Activated CD8-positive, alpha-beta T cell treated with anti-CD3 and anti-CD28 coated beads, Interleukin-2, amount 10 ng/mL, durations not matched to agents 7 days and 5 days (primary cell): ENCODE measurements around the gene ADAMTSL5. TPM values are rescaled to one million over a fixed set of nuclear protein-coding genes. Genes with fewer than 3 reads are reported as not detected.
"Not testable (repeated sequence)": the region's sequence is repeated elsewhere in the genome, so short reads cannot be mapped to it uniquely, and the experiment has no call there.

Source experiments
- ATAC-seq: fragments of 150-1000 bp; cut with Tn5 transposase; one replicate; pipeline ENCODE4 v1.10.0; 2021; ENCODE audit warnings: moderate library complexity
- CTCF ChIA-PET: fragments of 350-600 bp; sonication (Branson Sonifier 250); formaldehyde crosslinking; loops from one replicate; lab custom pipeline; 2021; ENCODE audit warnings: antibody characterized with exemption; lab: Charles Lee
- POLR2A ChIA-PET: fragments of 350-600 bp; sonication (Branson Sonifier 250); formaldehyde crosslinking; loops from one replicate; lab custom pipeline; 2021; ENCODE audit warnings: antibody characterized with exemption; lab: Charles Lee
- DNase-seq: peaks from one replicate; pipeline ENCODE4 v3.0.0-alpha.2; 2020
- H3K27ac Mint-ChIP-seq: one replicate; pipeline ENCODE4 v1.8.0; 2021; ENCODE audit warnings: mild to moderate bottlenecking, mixed read lengths
- H3K27me3 Mint-ChIP-seq: one replicate; pipeline ENCODE4 v1.8.0; 2021; ENCODE audit warnings: low read depth, mixed read lengths
- H3K36me3 Mint-ChIP-seq: one replicate; pipeline ENCODE4 v1.8.0; 2021; ENCODE audit warnings: low read depth, mixed read lengths
- H3K4me1 Mint-ChIP-seq: one replicate; pipeline ENCODE4 v1.8.0; 2021; ENCODE audit warnings: low read depth, mixed read lengths
- H3K4me3 Mint-ChIP-seq: one replicate; pipeline ENCODE4 v1.8.0; 2021; ENCODE audit warnings: mild to moderate bottlenecking, mixed read lengths
- H3K9me3 Mint-ChIP-seq: one replicate; pipeline ENCODE4 v1.8.0; 2022; ENCODE audit warnings: mixed read lengths; ENCODE audit not compliant: insufficient read depth
- total RNA-seq, 2 experiments: library from RNA; stranded (reverse); gene quantifications; one replicate each; pipeline ENCODE4 v1.2.3, GENCODE V29; 2021

Gene ADAMTSL5
- total RNA-seq, 2 experiments from 2014 or later = 2.8 to 3.9 TPM

GRCh38 chr19:1540365-1540925 is 27.6 kb upstream of the ADAMTSL5 start:
- POLR2A ChIA-PET = no interaction called here
- DNase-seq = no peak
- Mint-ChIP-seq H3K4me3 (no peak overlapping the region), H3K4me1 (no peaks in the 10 kb centered on the region), H3K36me3 (no peaks in the 10 kb centered on the region), H3K27ac (no peak overlapping the region), H3K9me3 (no peaks in the 10 kb centered on the region), H3K27me3 (peaks cover 11% of the 10 kb centered on the region)
- no peak for ATAC-seq
- CTCF ChIA-PET = no interaction called here

GRCh38 chr19:1539749-1540148 is 26.9 kb upstream of the ADAMTSL5 start:
- ATAC-seq, CTCF ChIA-PET, DNase-seq, H3K9me3 Mint-ChIP-seq, POLR2A ChIA-PET, H3K27ac Mint-ChIP-seq, H3K4me3 Mint-ChIP-seq, H3K4me1 Mint-ChIP-seq, H3K36me3 Mint-ChIP-seq: not testable (repeated sequence)
- peaks cover 11% of the 10 kb centered on the region for H3K27me3 Mint-ChIP-seq

- no peak overlapping the region for H3K27ac Mint-ChIP-seq
- no peaks in the 10 kb centered on the region for H3K4me1 Mint-ChIP-seq
Observed at GRCh38 chr19:1538978-1539377, 26.2 kb upstream of the ADAMTSL5 start.

GRCh38 chr19:1535699-1536098 is 22.9 kb upstream of the ADAMTSL5 start:
- not testable (repeated sequence) for H3K27me3 Mint-ChIP-seq, H3K4me3 Mint-ChIP-seq, ATAC-seq

More at GRCh38 chr19:1538978-1539377, 26.2 kb upstream of the ADAMTSL5 start:
- ChIA-PET CTCF (interaction anchor here (0.7 kb wide), 1 partner anchor 61 kb away, joined by 3 read pairs; no protein-coding TSS in a partner anchor), POLR2A (no interaction called here)
- ATAC-seq (no peak), DNase-seq (no peak)
- H3K27me3 Mint-ChIP-seq = peaks cover 11% of the 10 kb centered on the region
- no peaks in the 10 kb centered on the region for H3K36me3 Mint-ChIP-seq
- no peaks in the 10 kb centered on the region for H3K9me3 Mint-ChIP-seq
- no peak overlapping the region for H3K4me3 Mint-ChIP-seq

GRCh38 chr19:1534972-1535371 is 22.2 kb upstream of the ADAMTSL5 start:
- ATAC-seq (no peak), DNase-seq (no peak)
- Mint-ChIP-seq H3K27me3 (no peaks in the 10 kb centered on the region), H3K9me3 (no peaks in the 10 kb centered on the region), H3K4me3 (no peak overlapping the region), H3K36me3 (no peaks in the 10 kb centered on the region), H3K27ac (no peak overlapping the region), H3K4me1 (no peaks in the 10 kb centered on the region)
- ChIA-PET CTCF (no interaction called here), POLR2A (no interaction called here)

More at GRCh38 chr19:1535699-1536098, 22.9 kb upstream of the ADAMTSL5 start:
- CTCF ChIA-PET = interaction anchor here (0.6 kb wide), 1 partner anchor 206 kb away, joined by 3 read pairs; no protein-coding TSS in a partner anchor
- POLR2A ChIA-PET, H3K4me1 Mint-ChIP-seq, H3K36me3 Mint-ChIP-seq, H3K27ac Mint-ChIP-seq, H3K9me3 Mint-ChIP-seq, DNase-seq: not testable (repeated sequence)

GRCh38 chr19:1533510-1534150 is 20.8 kb upstream of the ADAMTSL5 start:
- H3K4me1 Mint-ChIP-seq = no peaks in the 10 kb centered on the region
- DNase-seq (no peak), ATAC-seq (no peak)
- ChIA-PET POLR2A (no interaction called here), CTCF (no interaction called here)
- H3K36me3 Mint-ChIP-seq = no peaks in the 10 kb centered on the region
- no peak overlapping the region for H3K4me3 Mint-ChIP-seq
- no peaks in the 10 kb centered on the region for H3K27me3 Mint-ChIP-seq
- H3K9me3 Mint-ChIP-seq = no peaks in the 10 kb centered on the region
- no peak overlapping the region for H3K27ac Mint-ChIP-seq

GRCh38 chr19:1532003-1532402 is 19.2 kb upstream of the ADAMTSL5 start:
- Mint-ChIP-seq H3K27ac (no peak overlapping the region), H3K36me3 (no peaks in the 10 kb centered on the region), H3K4me3 (no peak overlapping the region), H3K9me3 (no peaks in the 10 kb centered on the region), H3K27me3 (no peaks in the 10 kb centered on the region), H3K4me1 (no peaks in the 10 kb centered on the region)
- ATAC-seq (no peak), DNase-seq (no peak)
- ChIA-PET POLR2A (no interaction called here), CTCF (no interaction called here)

- CTCF ChIA-PET = no interaction called here
- Mint-ChIP-seq H3K4me3 (no peak overlapping the region), H3K4me1 (no peaks in the 10 kb centered on the region), H3K36me3 (no peaks in the 10 kb centered on the region), H3K27ac (no peak overlapping the region), H3K9me3 (no peaks in the 10 kb centered on the region), H3K27me3 (no peaks in the 10 kb centered on the region)
- POLR2A ChIA-PET = no interaction called here
- ATAC-seq (no peak), DNase-seq (no peak)
Observed at GRCh38 chr19:1531587-1531986, 18.8 kb upstream of the ADAMTSL5 start.

- CTCF ChIA-PET, H3K4me3 Mint-ChIP-seq, H3K4me1 Mint-ChIP-seq: not testable (repeated sequence)
Observed at GRCh38 chr19:1530856-1531255, 18.0 kb upstream of the ADAMTSL5 start.

GRCh38 chr19:1529430-1529816 is 16.6 kb upstream of the ADAMTSL5 start:
- peaks cover 2% of the 10 kb centered on the region for H3K4me1 Mint-ChIP-seq
- H3K4me3 Mint-ChIP-seq = no peak overlapping the region
- peaks cover 17% of the 10 kb centered on the region for H3K27me3 Mint-ChIP-seq
- CTCF ChIA-PET = no interaction called here
- no peaks in the 10 kb centered on the region for H3K36me3 Mint-ChIP-seq
- no peak for ATAC-seq
- no peak for DNase-seq
- no peaks in the 10 kb centered on the region for H3K9me3 Mint-ChIP-seq
- POLR2A ChIA-PET = no interaction called here
- H3K27ac Mint-ChIP-seq = no peak overlapping the region

More at GRCh38 chr19:1530856-1531255, 18.0 kb upstream of the ADAMTSL5 start:
- ATAC-seq, DNase-seq, H3K9me3 Mint-ChIP-seq, H3K36me3 Mint-ChIP-seq, H3K27ac Mint-ChIP-seq, POLR2A ChIA-PET, H3K27me3 Mint-ChIP-seq: not testable (repeated sequence)

- POLR2A ChIA-PET = no interaction called here
- Mint-ChIP-seq H3K4me1 (peaks cover 2% of the 10 kb centered on the region), H3K27ac (no peak overlapping the region), H3K27me3 (peaks cover 19% of the 10 kb centered on the region), H3K4me3 (no peak overlapping the region), H3K9me3 (no peaks in the 10 kb centered on the region), H3K36me3 (no peaks in the 10 kb centered on the region)
- DNase-seq = no peak
- CTCF ChIA-PET = no interaction called here
- ATAC-seq = no peak
Observed at GRCh38 chr19:1528596-1529429, 16.0 kb upstream of the ADAMTSL5 start.
